ENCODE data around the gene ETV5.

DNA sequence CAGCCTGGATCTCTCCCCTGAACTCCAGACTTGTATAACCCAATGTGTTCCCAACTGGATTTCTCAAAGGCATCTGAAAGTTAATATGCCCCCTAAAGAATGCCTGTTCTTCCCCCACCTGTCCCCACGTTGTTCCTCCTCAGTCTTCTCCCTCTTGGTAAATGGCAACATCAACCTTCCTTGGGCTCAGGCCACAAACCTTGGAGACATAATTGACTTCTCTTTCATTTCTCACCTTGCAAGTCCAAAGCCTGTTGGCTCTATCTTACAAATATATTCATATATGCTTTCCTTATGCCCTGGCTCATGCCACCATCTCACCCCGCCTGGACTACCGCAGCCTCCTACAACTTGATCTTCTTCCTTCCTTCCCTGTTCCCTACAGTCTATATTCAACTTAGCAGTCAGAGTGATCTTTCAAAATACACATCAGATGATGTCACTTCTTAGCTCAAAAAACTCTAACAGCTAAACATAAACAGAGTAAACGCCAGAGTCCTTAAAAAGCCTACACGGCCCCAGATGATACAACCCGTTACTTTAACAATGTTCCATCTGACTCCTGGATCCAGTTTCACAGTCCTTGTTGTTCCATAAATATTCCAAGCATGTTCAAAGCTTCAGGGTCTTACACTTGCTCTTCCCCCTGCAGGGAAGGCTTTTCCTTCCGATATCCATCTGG, 66.2 kb downstream of the ETV5 start:
- TF ChIP-seq, protein P1, sequence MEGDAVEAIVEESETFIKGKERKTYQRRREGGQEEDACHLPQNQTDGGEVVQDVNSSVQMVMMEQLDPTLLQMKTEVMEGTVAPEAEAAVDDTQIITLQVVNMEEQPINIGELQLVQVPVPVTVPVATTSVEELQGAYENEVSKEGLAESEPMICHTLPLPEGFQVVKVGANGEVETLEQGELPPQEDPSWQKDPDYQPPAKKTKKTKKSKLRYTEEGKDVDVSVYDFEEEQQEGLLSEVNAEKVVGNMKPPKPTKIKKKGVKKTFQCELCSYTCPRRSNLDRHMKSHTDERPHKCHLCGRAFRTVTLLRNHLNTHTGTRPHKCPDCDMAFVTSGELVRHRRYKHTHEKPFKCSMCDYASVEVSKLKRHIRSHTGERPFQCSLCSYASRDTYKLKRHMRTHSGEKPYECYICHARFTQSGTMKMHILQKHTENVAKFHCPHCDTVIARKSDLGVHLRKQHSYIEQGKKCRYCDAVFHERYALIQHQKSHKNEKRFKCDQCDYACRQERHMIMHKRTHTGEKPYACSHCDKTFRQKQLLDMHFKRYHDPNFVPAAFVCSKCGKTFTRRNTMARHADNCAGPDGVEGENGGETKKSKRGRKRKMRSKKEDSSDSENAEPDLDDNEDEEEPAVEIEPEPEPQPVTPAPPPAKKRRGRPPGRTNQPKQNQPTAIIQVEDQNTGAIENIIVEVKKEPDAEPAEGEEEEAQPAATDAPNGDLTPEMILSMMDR (IDR thresholded peaks at IDR 0.05): no peak
- no peak for TF ChIP-seq POLR2A (IDR thresholded peaks at IDR 0.05)

Measured in esophagus squamous epithelium (tissue), 4 donors.